Subcutaneous adipose tissue (tissue), 4 donors: ENCODE results near the gene TMEM51. TPM values are rescaled to one million over a fixed set of nuclear protein-coding genes. Genes with fewer than 3 reads are reported as not detected.

Experiments
- total RNA-seq, 4 donors: library from RNA; depleted of rRNA; stranded (reverse); fragments of >200 nt; gene quantifications; one replicate each; pipeline ENCODE4 v1.1.0, GENCODE V29; 2016
- TF ChIP-seq, protein P1 (sequence below): fragments of 450-650 bp; IDR thresholded peaks from one replicate; pipeline ENCODE4 v1.5.1; 2016; ENCODE audit warnings: low read depth, mild to moderate bottlenecking, control low read depth, antibody characterized with exemption, moderate library complexity

The TMEM51 gene
- total RNA-seq, 4 donors from 2014 or later = 0.94 to 8.5 (median 1.1) TPM

GRCh38 chr1:15141935-15142539 lies 11.5 kb upstream of the TMEM51 start:
- TF ChIP-seq, protein P1, sequence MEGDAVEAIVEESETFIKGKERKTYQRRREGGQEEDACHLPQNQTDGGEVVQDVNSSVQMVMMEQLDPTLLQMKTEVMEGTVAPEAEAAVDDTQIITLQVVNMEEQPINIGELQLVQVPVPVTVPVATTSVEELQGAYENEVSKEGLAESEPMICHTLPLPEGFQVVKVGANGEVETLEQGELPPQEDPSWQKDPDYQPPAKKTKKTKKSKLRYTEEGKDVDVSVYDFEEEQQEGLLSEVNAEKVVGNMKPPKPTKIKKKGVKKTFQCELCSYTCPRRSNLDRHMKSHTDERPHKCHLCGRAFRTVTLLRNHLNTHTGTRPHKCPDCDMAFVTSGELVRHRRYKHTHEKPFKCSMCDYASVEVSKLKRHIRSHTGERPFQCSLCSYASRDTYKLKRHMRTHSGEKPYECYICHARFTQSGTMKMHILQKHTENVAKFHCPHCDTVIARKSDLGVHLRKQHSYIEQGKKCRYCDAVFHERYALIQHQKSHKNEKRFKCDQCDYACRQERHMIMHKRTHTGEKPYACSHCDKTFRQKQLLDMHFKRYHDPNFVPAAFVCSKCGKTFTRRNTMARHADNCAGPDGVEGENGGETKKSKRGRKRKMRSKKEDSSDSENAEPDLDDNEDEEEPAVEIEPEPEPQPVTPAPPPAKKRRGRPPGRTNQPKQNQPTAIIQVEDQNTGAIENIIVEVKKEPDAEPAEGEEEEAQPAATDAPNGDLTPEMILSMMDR = no peak

- TF ChIP-seq, protein P1 = no peak
These were observed 8.2 kb upstream of the TMEM51 start for GRCh38 chr1:15145327-15145726.

DNA sequence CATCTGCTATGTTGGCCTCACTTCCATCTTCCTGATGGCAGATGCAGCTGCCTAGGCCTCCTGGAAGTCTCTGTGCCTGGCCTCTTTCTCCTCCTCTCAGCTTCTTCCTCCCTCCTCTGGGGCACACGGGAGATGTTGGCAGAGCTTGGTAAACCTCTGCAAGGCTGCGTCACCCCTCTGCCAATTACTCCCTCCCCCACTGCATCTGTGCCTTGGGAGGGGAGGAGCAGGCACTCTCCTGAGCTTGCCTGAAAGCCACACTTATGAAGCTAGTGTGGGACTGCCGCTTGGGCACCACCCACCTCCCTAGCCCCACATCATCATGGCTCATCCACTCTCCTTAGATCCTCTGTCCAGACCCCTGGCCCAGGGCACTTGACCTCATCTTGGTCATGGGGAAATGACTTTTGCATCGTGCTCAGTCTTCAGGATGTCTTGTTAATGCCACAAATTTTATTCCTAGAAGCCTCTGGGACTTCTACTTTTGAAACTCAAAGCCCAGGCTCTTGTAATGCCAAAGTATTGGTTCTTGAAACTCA lies 7.3 kb upstream of the TMEM51 start:
- TF ChIP-seq, protein P1 = no peak

DNA sequence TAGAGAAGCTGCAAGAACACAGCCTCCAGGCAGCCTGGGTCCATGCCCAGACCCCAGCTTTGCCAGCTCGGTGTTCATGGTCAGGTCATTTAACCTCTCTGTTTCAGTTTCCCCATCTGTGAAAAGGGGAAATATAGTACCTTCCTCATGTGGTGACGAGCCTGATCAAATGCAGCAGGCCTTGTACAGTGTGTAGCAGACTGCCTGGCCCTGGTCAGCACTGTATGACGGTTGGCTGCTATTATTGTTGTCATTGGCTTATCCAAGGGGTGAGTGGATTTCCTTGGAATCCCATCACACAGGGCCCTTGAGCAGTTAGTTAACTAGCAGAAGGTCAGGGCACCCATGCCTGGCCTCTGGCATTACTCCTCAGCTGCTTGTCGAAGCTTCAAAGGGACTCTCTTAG lies 6.6 kb upstream of the TMEM51 start:
- TF ChIP-seq, protein P1 = no peak

DNA sequence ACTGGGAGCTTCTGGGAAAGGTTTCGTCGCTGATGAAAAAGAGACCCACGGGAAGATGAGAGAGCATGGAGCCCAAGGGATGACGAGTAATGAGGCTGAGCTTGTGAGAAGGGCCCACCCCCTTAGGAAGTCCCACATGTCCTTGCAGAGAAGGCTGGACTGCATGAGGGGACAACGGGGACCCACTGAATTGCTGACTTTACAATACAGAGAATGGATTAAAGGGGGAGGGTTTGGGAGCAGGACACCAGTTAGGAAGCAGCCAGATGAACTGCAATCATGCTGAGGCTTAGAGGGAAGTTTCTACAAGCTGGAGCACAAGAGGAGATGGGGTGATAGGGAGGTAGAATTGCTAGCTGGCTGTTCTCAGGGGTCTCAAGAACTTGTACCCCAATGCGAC lies 5.5 kb upstream of the TMEM51 start:
- TF ChIP-seq, protein P1 = no peak

DNA sequence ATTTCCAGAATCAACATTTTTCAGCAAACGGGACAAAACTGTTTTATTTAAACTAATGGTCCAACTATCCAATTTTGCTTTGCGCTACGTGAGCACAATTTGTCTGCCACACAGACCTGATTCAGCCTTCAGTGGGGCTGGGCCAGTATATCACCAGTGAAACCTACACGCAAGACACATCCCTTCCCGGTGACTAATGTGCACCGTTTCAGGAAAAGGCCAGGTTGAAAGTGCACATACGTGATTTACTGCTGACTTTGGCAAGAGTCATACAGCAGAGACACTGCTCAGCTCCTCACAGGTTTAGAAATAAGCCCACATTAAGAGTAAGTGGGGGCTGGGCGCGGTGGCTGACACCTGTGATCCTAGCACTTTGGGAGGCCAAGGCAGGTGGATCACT lies 5.1 kb upstream of the TMEM51 start:
- TF ChIP-seq, protein P1 = no peak

DNA sequence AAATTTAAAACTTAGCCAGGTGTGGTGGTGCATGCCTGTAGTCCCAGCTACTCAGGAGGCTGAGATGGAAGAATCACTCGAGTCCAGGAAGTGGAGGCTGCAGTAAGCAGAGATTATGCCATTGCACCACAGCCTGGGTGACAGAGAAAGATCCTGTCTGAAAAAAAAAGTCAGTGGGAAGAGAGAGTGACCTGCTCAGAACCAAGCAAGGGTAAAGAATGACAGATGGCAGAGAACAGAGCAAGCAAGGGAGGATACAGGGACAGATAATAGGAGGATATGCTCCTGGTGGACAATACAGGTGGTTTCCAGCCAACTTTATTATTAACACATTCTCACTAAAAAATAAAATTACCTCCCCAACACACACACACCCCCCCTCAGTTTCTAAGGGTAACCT lies 4.6 kb upstream of the TMEM51 start:
- TF ChIP-seq, protein P1 = no peak
